Breast epithelium (tissue), 3 donors: ENCODE measurements around the gene POLR1D.

Source experiments
- CTCF ChIP-seq, 3 donors: fragments of 450-650 bp; IDR thresholded peaks; one replicate each; pipeline ENCODE4 v1.5.1; 2016 to 2017; ENCODE audit warnings: antibody characterized with exemption in 3 of 3, mild to moderate bottlenecking in 3 of 3, moderate library complexity in 3 of 3
- POLR2A ChIP-seq: fragments of 450-650 bp; IDR thresholded peaks from one replicate; pipeline ENCODE4 v1.6.1; 2016; ENCODE audit warnings: antibody characterized with exemption, mild to moderate bottlenecking, moderate library complexity

GRCh38 chr13:27601208-27601607 is 20.5 kb upstream of the POLR1D start:
- TF ChIP-seq CTCF (IDR thresholded peaks at IDR 0.05) = no peak
- no peak for TF ChIP-seq POLR2A
